Pancreas (tissue), 10 donors: ENCODE results near the gene RNF41. TPM values are rescaled to one million over a fixed set of nuclear protein-coding genes. Genes with fewer than 3 reads are reported as not detected.
A peak's percentile ranks its signal among the peaks of the same experiment; 100 is the strongest.

ENCODE experiments used
- ATAC-seq, 4 donors: fragments of 200-7000 bp; cut with Tn5 transposase; one replicate each; pipeline versions ENCODE4 v1.8.0 to v1.9.1; 2020; ENCODE audit warnings: mild to moderate bottlenecking in 4 of 4, moderate library complexity in 4 of 4
- DNase-seq, 6 donors: peaks; one replicate each; pipeline ENCODE4 v3.0.0-alpha.2; 2020
- FAIRE-seq: peaks from 2 replicates; lab custom pipeline; 2012; peaks lifted over from hg19 to GRCh38; lab: Jason Lieb, UNC
- H3K27ac ChIP-seq, 4 donors: fragments of 200-600 bp; sonication (generic); 1 replicate in 3 of 4; 2 replicates in 1 of 4; pipeline versions ENCODE4 v1.5.0 to v1.8.0; 2020
- H3K27me3 ChIP-seq, 4 donors: fragments of 200-600 bp; one replicate each; pipeline ENCODE4 v1.8.0; 2021
- H3K36me3 ChIP-seq, 3 donors: fragments of 200-600 bp; sonication (generic) in 1 of 3; one replicate each; pipeline versions ENCODE4 v1.5.0 to v1.8.0; 2020 to 2021
- H3K4me1 ChIP-seq, 3 donors: fragments of 200-600 bp; one replicate each; pipeline ENCODE4 v1.8.0; 2021
- H3K4me3 ChIP-seq, 4 donors: fragments of 200-600 bp; sonication (generic) in 2 of 4; one replicate each; pipeline versions ENCODE4 v1.5.0 to v1.8.0; 2020 to 2021
- H3K9me3 ChIP-seq, 4 donors: fragments of 200-600 bp; one replicate each; pipeline ENCODE4 v1.8.0; 2021
- WGBS, 2 donors: extraction: QIAGEN DNeasy Blood & Tissue Kit; methylation state at CpG; one replicate each; pipeline ENCODE4 v1.1.7; 2013; 5-methylcytosine and 5-hydroxymethylcytosine counted together
- intact Hi-C, 3 donors: fragments of 100-400 bp; cut with DNase I; formaldehyde crosslinking; loops; one replicate each; pipeline versions ENCODE4 v1.11.1 to v1.14.2; 2022
- polyA plus RNA-seq, 2 donors: library from polyadenylated mRNA; stranded (reverse); fragments of 200-250 nt; gene quantifications; one replicate each; pipeline ENCODE4 v1.2.3, GENCODE V29; 2013
- total RNA-seq, 6 donors: library from RNA; stranded (reverse); fragmentation: NEBNext Ultra II Directional in 4 of 6; extraction: Animal tissue kit (Norgen Biotek cat#: 25700) in 4 of 6; gene quantifications; one replicate each; pipeline versions ENCODE4 v1.2.1 to v1.2.4, GENCODE V29; 2021 to 2023
- TF ChIP-seq, protein P1 (sequence below), 4 donors: fragments of 200-600 bp; sonication (generic) in 3 of 4; IDR thresholded peaks; one replicate each; pipeline versions ENCODE4 v1.5.0 to v1.8.0; 2021; ENCODE audit warnings: antibody characterized with exemption in 4 of 4
- donor health status: healthy with polysubstance abuse.
- donor health status: DM: no; HTN: no; CAD: no; lungs with moderate emphysema.
- donor health status: DM: no; HTN: no; CAD: no.
- donor health status: control.
- donor health status: control.
- donor health status: Bipolar disorder and iron deficiency.
- donor health status: DM: yes; HTN: yes; CAD: no.
- donor health status: DM: no; HTN: no; CAD: no.
- donor health status: DM: no; HTN: no; CAD: no.
- donor health status: DM: yes; HTN: yes; CAD: no.

Gene RNF41
- total and polyA plus RNA-seq, 8 donors = 6.8 to 21.9 (median 15.9) TPM

DNA sequence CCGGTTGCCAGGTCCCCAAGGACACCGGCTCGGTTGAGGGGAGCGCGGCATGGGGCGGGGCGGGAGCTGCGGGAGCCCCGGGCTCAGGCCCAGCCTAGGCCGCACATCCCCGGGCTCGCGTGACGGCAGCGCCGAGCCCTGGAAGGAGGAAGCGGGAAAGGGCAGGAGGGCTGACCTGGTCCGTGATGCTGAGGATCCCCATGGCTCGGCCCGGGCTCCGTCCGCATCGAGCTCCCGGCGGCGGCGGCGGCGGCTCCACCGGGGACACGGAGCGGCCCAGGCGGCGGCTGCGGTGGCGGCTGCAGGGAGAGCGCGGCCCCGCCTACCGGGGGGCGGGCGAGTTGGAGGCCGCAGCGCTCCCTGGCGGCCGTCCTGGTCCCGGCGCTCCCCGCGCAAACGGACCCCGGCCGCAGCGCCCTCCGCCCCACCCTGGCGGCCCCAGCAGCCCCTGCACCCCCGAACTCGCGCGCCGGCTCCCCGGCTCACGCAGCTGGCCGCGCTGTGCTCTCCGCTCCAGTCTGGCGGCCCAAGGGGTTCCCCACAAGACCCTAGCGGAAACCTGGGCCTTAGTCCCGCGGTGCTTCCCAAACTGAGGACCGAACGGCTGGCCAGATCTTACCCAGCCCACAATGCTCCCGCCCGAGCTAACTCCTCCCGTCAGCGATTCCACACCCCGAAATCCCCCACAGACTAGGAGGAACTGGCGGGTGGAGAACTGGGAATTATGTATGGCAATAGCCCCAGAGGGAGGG, 36.5 kb upstream of the RNF41 start, which contains the start of gene ANKRD52:
Gene ANKRD52 (minus strand): TSS at position 317 of the 752 bp plus-strand sequence. CDS start 115 bp downstream, at position 202.
- intact Hi-C loops = loop anchor here in 1 of 3 donors (10.0 kb wide), 1 partner anchor 63 kb away; no protein-coding TSS in a partner anchor
- no peaks in the 10 kb centered on the region for H3K27me3 ChIP-seq
- ATAC-seq (peak; percentile 97 to 99 (median 97)), DNase-seq (peak; percentile 61 to 92 (median 77)), FAIRE-seq (no peak)
- H3K4me3 ChIP-seq = peak within 1 kb of the TSS; percentile 74 to 94 (median 92)
- peaks cover 0 to 22% (median 8%) of the 10 kb centered on the region in 3 donors for H3K36me3 ChIP-seq
- TF ChIP-seq, protein P1, sequence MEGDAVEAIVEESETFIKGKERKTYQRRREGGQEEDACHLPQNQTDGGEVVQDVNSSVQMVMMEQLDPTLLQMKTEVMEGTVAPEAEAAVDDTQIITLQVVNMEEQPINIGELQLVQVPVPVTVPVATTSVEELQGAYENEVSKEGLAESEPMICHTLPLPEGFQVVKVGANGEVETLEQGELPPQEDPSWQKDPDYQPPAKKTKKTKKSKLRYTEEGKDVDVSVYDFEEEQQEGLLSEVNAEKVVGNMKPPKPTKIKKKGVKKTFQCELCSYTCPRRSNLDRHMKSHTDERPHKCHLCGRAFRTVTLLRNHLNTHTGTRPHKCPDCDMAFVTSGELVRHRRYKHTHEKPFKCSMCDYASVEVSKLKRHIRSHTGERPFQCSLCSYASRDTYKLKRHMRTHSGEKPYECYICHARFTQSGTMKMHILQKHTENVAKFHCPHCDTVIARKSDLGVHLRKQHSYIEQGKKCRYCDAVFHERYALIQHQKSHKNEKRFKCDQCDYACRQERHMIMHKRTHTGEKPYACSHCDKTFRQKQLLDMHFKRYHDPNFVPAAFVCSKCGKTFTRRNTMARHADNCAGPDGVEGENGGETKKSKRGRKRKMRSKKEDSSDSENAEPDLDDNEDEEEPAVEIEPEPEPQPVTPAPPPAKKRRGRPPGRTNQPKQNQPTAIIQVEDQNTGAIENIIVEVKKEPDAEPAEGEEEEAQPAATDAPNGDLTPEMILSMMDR (IDR thresholded peaks at IDR 0.05) = peak; percentile 51 to 82 (median 65)
- 0 to 1% methylated on average over 27 to 78 of the region's 78 CpGs for WGBS, 2 donors
- peak within 1 kb of the TSS; percentile 65 to 89 (median 83) for H3K27ac ChIP-seq
- peaks cover 0 to 19% (median 0%) of the 10 kb centered on the region in 3 donors for H3K4me1 ChIP-seq
- no peaks in the 10 kb centered on the region for H3K9me3 ChIP-seq

DNA sequence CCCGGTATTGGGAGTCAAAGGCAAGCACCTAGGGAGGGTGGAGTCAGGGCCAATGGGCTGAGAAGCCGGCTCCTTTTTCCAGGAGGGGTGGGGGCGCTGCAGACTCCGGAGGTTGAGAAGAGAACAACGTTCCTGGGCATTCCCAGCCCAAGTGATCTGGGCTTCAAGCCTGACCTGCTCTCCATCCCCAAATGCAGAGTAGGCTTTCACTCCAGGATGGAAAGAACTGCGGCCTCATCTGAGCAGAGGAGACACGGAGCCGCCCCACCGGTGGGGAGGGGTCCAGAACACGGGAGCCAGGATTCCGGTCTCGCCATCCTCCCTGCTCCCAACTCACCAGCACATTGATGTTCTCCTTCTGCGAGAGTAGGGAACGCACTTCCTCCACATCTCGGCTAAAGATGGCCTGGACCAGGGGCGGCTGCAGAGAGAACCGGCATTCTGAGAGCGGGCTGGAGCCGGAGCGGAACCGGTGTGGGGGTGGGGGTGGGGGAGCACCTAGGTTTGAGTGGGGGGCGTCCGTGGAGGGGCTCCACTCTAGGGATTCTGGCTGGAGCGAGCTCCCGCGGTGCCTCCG, 35.9 kb upstream of the RNF41 start:
- DNase-seq (no peak), ATAC-seq (peak; percentile 34 to 51 (median 41)), FAIRE-seq (no peak)
- 1% methylated on average over 27 of the region's 27 CpGs for WGBS, 2 donors
- Histone ChIP-seq H3K9me3 (no peaks in the 10 kb centered on the region), H3K4me1 (peaks cover 0 to 19% (median 0%) of the 10 kb centered on the region in 3 donors), H3K4me3 (peak overlapping the region; percentile 74 to 94 (median 92)), H3K27ac (peak overlapping the region; percentile 65 to 89 (median 83)), H3K27me3 (no peaks in the 10 kb centered on the region), H3K36me3 (peaks cover 0 to 28% (median 14%) of the 10 kb centered on the region in 3 donors)
- TF ChIP-seq, protein P1 (IDR thresholded peaks at IDR 0.05) = no peak
- intact Hi-C loops = loop anchor here in 1 of 3 donors (10.0 kb wide), 1 partner anchor 63 kb away; no protein-coding TSS in a partner anchor

DNA sequence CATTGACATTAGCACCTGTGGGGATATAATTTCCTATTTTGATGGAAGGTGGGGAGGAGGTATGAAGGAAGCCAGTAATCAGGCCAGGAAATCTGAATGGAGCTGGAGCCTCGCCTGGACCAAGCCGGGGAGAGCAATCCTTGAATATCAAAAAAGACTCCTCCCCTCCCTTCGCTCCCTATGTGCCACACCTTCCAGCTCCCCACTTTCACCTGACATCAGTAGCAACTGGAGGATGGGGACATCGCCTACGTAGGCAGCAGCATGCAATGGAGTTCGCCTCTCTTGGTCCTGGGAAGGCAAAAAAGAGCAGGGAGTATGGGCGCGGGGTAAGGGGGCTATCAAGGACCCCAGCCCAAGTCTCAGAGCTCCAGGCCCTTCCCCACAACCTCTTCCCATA, 35.3 kb upstream of the RNF41 start:
- Histone ChIP-seq H3K4me3 (peak overlapping the region; percentile 74 to 94 (median 92)), H3K27me3 (no peaks in the 10 kb centered on the region), H3K27ac (no peak overlapping the region), H3K36me3 (peaks cover 0 to 33% (median 19%) of the 10 kb centered on the region in 3 donors), H3K4me1 (peaks cover 0 to 19% (median 0%) of the 10 kb centered on the region in 3 donors), H3K9me3 (no peaks in the 10 kb centered on the region)
- ATAC-seq = no peak
- TF ChIP-seq, protein P1 (IDR thresholded peaks at IDR 0.05) = no peak
- 50 to 59% methylated on average over 8 of the region's 8 CpGs for WGBS, 2 donors
- intact Hi-C loops = loop anchor here in 1 of 3 donors (10.0 kb wide), 1 partner anchor 62 kb away; no protein-coding TSS in a partner anchor
- no peak for DNase-seq
- FAIRE-seq = no peak

DNA sequence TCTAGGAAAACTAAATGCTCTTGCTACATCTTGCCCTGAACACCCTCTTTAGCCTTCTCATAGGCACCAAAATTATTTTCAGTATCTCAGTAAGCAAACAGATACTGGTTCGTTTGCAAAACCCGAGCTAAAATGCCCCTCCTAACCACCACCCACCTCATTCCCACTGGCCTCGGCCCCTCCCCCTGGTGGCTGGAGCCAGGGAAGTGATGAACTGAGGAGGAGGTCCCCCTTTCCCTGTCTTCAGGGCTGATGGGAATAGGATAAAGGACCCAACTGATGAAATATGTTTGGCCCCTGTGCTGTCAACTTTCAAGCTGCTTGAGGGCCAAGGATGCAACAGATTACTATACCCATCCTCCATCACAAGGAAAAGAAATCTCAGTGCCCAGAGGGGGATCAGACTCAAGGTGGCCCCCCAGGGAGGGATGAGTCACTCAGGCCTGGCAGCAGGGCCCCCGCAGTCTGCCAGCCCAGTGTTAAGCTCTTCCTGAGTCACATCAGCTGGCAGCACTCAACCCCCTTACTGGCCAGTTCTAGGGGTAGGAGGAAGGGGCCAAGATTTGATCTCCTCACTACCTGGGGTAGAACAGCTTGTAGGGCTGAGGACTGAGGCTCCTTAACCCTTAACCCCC, 34.7 kb upstream of the RNF41 start:
- FAIRE-seq (no peak), DNase-seq (no peak), ATAC-seq (no peak)
- TF ChIP-seq, protein P1 (IDR thresholded peaks at IDR 0.05) = no peak
- Histone ChIP-seq H3K27ac (no peak overlapping the region), H3K36me3 (peaks cover 0 to 39% (median 22%) of the 10 kb centered on the region in 3 donors), H3K9me3 (no peaks in the 10 kb centered on the region), H3K4me1 (peaks cover 0 to 19% (median 0%) of the 10 kb centered on the region in 3 donors), H3K4me3 (no peak overlapping the region), H3K27me3 (no peaks in the 10 kb centered on the region)
- WGBS, 2 donors = 39 to 46% methylated on average over 4 of the region's 4 CpGs
- intact Hi-C loops = loop anchor here in 1 of 3 donors (10.0 kb wide), 1 partner anchor 62 kb away; no protein-coding TSS in a partner anchor
